IgD-negative memory B cell (primary cell): ENCODE measurements around the gene MLN. TPM values are rescaled to one million over a fixed set of nuclear protein-coding genes. Genes with fewer than 3 reads are reported as not detected.

Experiments
- H3K27ac Mint-ChIP-seq, 3 donors: one replicate each; pipeline ENCODE4 v1.8.0; 2020 to 2022; ENCODE audit warnings: mild to moderate bottlenecking in 3 of 3, mixed read lengths in 3 of 3, moderate library complexity in 1 of 3
- H3K27me3 Mint-ChIP-seq: one replicate; pipeline ENCODE4 v1.8.0; 2021; ENCODE audit warnings: mixed read lengths
- H3K36me3 Mint-ChIP-seq: one replicate; pipeline ENCODE4 v1.8.0; 2020; ENCODE audit warnings: mild to moderate bottlenecking, mixed read lengths
- H3K4me1 Mint-ChIP-seq, 3 donors: one replicate each; pipeline ENCODE4 v1.8.0; 2020 to 2022; ENCODE audit warnings: mixed read lengths in 3 of 3, mild to moderate bottlenecking in 1 of 3
- H3K4me3 Mint-ChIP-seq, 4 donors: one replicate each; pipeline ENCODE4 v1.8.0; 2020 to 2022; ENCODE audit warnings: mild to moderate bottlenecking in 4 of 4, mixed read lengths in 4 of 4, moderate library complexity in 3 of 4
- H3K9me3 Mint-ChIP-seq, 3 donors: one replicate each; pipeline ENCODE4 v1.8.0; 2020 to 2021; ENCODE audit warnings: mixed read lengths in 3 of 3, mild to moderate bottlenecking in 1 of 3
- polyA plus RNA-seq: library from polyadenylated mRNA; unstranded; fragments of 300-500 nt; fragmentation: Illumina TruSeq; gene quantifications from one replicate; pipeline ENCODE4 v1.2.3, GENCODE V29; 2021

Gene MLN
- polyA plus RNA-seq, 1 donor from 2014 or later, result not detected

GRCh38 chr6:33813246-33813904, 9.6 kb upstream of the MLN start:
- Mint-ChIP-seq H3K36me3 (peaks cover 2% of the 10 kb centered on the region), H3K4me3 (peak overlapping the region in 1 of 4 donors; percentile 73), H3K27me3 (peaks cover 42% of the 10 kb centered on the region), H3K4me1 (no peaks in the 10 kb centered on the region), H3K27ac (no peak overlapping the region), H3K9me3 (no peaks in the 10 kb centered on the region)

- Mint-ChIP-seq H3K27me3 (peaks cover 47% of the 10 kb centered on the region), H3K9me3 (no peaks in the 10 kb centered on the region), H3K4me1 (peaks cover 3 to 4% (median 4%) of the 10 kb centered on the region in 3 donors), H3K4me3 (no peak overlapping the region), H3K36me3 (peaks cover 2% of the 10 kb centered on the region), H3K27ac (peak overlapping the region in 1 of 3 donors; percentile 76)
Measured at GRCh38 chr6:33812669-33813068, 8.9 kb upstream of the MLN start.

GRCh38 chr6:33809594-33809993, 5.8 kb upstream of the MLN start:
- H3K4me3 Mint-ChIP-seq, result no peak overlapping the region
- peaks cover 2% of the 10 kb centered on the region for H3K36me3 Mint-ChIP-seq
- H3K9me3 Mint-ChIP-seq, result no peaks in the 10 kb centered on the region
- no peak overlapping the region for H3K27ac Mint-ChIP-seq
- H3K27me3 Mint-ChIP-seq, result peaks cover 61% of the 10 kb centered on the region
- H3K4me1 Mint-ChIP-seq, result peaks cover 6 to 8% (median 8%) of the 10 kb centered on the region in 3 donors

GRCh38 chr6:33808641-33809180, 4.9 kb upstream of the MLN start:
- H3K4me1 Mint-ChIP-seq, result peaks cover 6 to 8% (median 8%) of the 10 kb centered on the region in 3 donors
- peaks cover 62% of the 10 kb centered on the region for H3K27me3 Mint-ChIP-seq
- peak overlapping the region in 1 of 3 donors; percentile 14 for H3K27ac Mint-ChIP-seq
- no peaks in the 10 kb centered on the region for H3K9me3 Mint-ChIP-seq
- peak overlapping the region in 1 of 4 donors; percentile 45 for H3K4me3 Mint-ChIP-seq
- peaks cover 2% of the 10 kb centered on the region for H3K36me3 Mint-ChIP-seq

DNA sequence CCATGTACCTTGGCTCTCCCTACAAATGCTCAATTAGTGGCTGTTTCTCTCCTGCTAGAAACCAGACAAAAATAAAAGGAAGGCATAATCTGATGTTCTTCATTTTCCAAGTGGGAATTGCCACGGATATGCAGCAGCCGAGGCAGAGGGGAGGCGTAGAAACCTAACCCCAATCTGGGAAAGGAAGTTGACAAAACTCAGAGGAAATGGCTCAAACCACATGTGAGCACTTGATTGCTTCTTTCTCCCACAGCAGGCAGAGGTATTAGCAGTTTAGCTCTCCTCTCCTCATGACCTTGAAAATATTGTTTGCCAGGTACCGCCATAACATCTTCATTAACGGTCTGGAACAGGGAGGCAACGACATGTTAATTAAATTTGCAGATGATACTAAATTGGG, 3.8 kb upstream of the MLN start:
- H3K9me3 Mint-ChIP-seq, result no peaks in the 10 kb centered on the region
- H3K4me1 Mint-ChIP-seq, result peaks cover 6 to 8% (median 8%) of the 10 kb centered on the region in 3 donors
- peaks cover 56% of the 10 kb centered on the region for H3K27me3 Mint-ChIP-seq
- H3K27ac Mint-ChIP-seq, result no peak overlapping the region
- peaks cover 2% of the 10 kb centered on the region for H3K36me3 Mint-ChIP-seq
- no peak overlapping the region for H3K4me3 Mint-ChIP-seq

DNA sequence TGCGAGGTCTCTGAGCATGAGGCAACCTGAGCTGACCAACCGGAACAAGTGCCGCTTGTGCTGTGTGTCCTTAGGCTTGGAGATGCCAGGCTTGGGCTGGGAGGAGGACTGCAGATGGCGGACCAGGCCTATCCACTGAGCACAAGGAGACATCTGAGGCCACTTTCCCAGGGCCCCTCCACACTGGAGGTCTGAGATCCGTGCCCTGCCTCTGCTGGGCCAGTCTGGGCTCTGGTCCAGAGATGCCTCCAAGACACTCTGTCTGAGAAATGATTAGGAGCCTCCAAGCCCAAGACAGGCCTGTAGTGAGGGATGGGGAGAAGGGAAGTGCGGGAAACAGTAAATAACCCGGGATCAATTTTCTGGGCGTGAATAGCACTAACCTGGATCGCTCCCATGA, 3.0 kb upstream of the MLN start:
- Mint-ChIP-seq H3K4me1 (peaks cover 6 to 8% (median 8%) of the 10 kb centered on the region in 3 donors), H3K27me3 (peaks cover 54% of the 10 kb centered on the region), H3K9me3 (no peaks in the 10 kb centered on the region), H3K27ac (no peak overlapping the region), H3K4me3 (no peak overlapping the region), H3K36me3 (no peaks in the 10 kb centered on the region)

GRCh38 chr6:33802186-33802958, 1.4 kb downstream of the MLN start:
- H3K4me1 Mint-ChIP-seq, result peaks cover under 1% of the 10 kb centered on the region in 3 donors
- H3K27me3 Mint-ChIP-seq, result peaks cover 38% of the 10 kb centered on the region
- H3K27ac Mint-ChIP-seq, result no peak overlapping the region
- H3K4me3 Mint-ChIP-seq, result peak overlapping the region in 1 of 4 donors; percentile 59
- H3K9me3 Mint-ChIP-seq, result no peaks in the 10 kb centered on the region
- no peaks in the 10 kb centered on the region for H3K36me3 Mint-ChIP-seq

- Mint-ChIP-seq H3K27me3 (peaks cover 34% of the 10 kb centered on the region), H3K4me3 (no peak overlapping the region), H3K27ac (no peak overlapping the region), H3K36me3 (no peaks in the 10 kb centered on the region), H3K4me1 (no peaks in the 10 kb centered on the region), H3K9me3 (no peaks in the 10 kb centered on the region)
Measured at GRCh38 chr6:33801611-33802010, 2.2 kb downstream of the MLN start.

GRCh38 chr6:33800248-33800969, 3.4 kb downstream of the MLN start:
- Mint-ChIP-seq H3K36me3 (no peaks in the 10 kb centered on the region), H3K27me3 (peaks cover 32% of the 10 kb centered on the region), H3K9me3 (no peaks in the 10 kb centered on the region), H3K4me3 (peak overlapping the region in 1 of 4 donors; percentile 85), H3K4me1 (no peaks in the 10 kb centered on the region), H3K27ac (no peak overlapping the region)

DNA sequence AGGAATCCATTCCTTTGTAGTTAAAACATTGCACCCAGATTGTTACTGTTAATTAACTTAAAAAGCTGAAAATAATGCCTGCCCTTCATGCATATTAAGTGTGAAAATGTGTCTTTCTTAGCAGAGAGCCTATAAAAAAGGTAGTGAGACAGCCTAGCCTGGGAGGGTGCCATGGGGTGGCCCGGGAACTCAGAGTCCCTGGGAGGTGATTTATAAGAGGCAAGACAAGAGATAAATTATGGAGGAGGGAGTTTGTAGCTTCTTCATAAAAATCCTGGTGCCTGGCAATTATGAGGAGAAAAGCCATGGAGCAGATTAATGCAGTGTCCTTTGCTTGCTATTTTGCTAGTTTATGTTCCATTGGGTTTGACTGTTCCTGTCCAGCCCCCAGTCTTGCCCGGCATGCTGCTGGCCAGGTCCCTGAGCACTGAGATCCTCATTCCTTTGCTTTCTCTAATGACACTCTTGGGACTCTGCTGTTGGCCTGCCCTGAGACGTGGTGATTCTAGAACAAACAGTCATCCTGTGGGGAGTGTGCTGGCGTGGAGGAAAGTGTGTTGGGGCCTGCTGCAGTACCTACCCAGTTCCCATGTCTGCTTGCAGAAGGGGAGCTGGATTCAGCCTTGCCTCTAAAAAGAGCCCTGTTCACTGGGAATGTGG, 4.2 kb downstream of the MLN start:
- Mint-ChIP-seq H3K4me1 (peaks cover 0 to 1% (median 0%) of the 10 kb centered on the region in 3 donors), H3K27me3 (peaks cover 24% of the 10 kb centered on the region), H3K9me3 (no peaks in the 10 kb centered on the region), H3K36me3 (no peaks in the 10 kb centered on the region), H3K4me3 (no peak overlapping the region), H3K27ac (no peak overlapping the region)

GRCh38 chr6:33798343-33798848, 5.4 kb downstream of the MLN start:
- no peaks in the 10 kb centered on the region for H3K9me3 Mint-ChIP-seq
- no peak overlapping the region for H3K27ac Mint-ChIP-seq
- H3K27me3 Mint-ChIP-seq, result peaks cover 21% of the 10 kb centered on the region
- no peak overlapping the region for H3K4me3 Mint-ChIP-seq
- H3K4me1 Mint-ChIP-seq, result peaks cover 0 to 1% (median 0%) of the 10 kb centered on the region in 3 donors
- no peaks in the 10 kb centered on the region for H3K36me3 Mint-ChIP-seq

DNA sequence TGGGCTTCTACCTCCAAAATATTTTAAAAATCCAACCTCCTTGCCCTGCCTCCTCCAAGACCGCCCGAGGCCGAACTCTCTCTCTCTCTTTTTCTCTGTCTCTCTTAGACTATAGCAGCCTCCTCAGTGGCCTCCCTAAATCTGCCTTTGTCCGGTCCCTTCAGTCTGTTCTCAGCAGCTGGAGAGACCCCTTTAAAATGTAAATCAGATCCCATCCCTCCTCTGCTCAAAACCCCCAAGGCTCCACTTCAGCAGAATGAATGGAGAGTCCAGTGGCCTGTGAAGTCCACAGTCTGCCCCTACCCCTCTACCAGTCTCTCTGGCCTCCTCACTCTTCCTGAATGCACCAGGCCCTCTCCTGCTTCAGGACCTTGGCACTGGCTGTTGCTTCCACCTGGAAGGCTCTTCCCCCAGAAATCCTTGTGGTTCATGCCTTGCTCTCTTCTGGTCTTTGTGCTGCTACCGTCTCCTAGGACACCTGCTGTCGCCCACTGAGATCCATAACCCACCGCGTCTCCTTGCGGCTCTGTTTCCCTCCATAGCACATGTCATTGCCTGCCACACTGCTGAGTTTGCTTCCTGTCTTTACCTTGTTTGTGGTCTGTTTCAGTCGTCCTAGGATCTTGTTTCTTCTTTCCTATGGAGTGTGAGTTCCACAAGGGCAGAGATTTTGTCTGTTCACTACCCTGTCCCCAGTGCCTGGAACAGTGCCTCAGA, 6.0 kb downstream of the MLN start:
- Mint-ChIP-seq H3K4me3 (peak overlapping the region in 1 of 4 donors; percentile 41), H3K4me1 (peaks cover 0 to 1% (median 0%) of the 10 kb centered on the region in 3 donors), H3K36me3 (no peaks in the 10 kb centered on the region), H3K27me3 (peaks cover 22% of the 10 kb centered on the region), H3K27ac (no peak overlapping the region), H3K9me3 (no peaks in the 10 kb centered on the region)

DNA sequence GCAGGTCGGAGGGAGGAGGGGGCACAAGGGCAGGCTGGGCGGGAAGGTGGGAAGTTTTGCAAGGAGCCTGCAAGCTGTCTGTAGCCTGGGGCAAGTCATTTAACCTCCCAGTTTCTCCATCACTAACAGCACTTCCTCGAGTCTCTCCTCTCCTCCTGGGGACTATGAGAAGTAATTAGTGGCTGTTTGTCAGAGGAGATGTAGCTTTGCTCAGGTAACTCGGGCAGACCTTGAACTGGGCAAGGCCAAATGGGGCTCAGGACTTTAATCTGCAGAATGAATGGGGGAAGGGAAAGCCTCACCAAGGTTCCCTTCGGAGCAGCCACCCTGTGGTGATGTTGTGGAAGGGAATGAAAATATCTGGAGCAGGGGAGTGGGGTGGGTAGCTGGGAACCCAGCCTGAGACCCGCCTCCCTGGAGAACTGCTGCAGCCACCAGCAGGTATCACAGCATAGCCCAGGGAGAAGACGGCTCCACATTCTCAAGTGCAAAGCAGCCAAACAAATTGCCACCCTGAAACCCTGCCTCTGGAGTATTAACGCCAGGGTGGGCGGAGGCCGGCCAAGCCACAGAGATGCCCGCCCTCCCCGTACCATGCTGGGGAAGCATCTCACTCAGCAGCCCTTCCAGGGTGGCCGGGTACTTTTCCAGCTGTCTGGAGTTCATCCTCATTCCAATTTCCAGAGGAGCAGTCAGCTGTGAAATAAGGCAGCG, 8.7 kb downstream of the MLN start:
- no peak overlapping the region for H3K27ac Mint-ChIP-seq
- H3K4me1 Mint-ChIP-seq, result peaks cover 0 to 3% (median 0%) of the 10 kb centered on the region in 3 donors
- H3K9me3 Mint-ChIP-seq, result no peaks in the 10 kb centered on the region
- H3K4me3 Mint-ChIP-seq, result no peak overlapping the region
- H3K36me3 Mint-ChIP-seq, result no peaks in the 10 kb centered on the region
- H3K27me3 Mint-ChIP-seq, result peaks cover 18% of the 10 kb centered on the region
